ENCODE data around the gene AP3D1.

Gene AP3D1

GRCh38 chr19:2181633-2181997 is 30.2 kb upstream of the AP3D1 start:
- FAIRE-seq (no peak), DNase-seq (ENCODE audit: low spot score) (no peak)

- DNase-seq (ENCODE audit: low spot score) = no peak
These were observed 29.7 kb upstream of the AP3D1 start for GRCh38 chr19:2180881-2181632.

DNA sequence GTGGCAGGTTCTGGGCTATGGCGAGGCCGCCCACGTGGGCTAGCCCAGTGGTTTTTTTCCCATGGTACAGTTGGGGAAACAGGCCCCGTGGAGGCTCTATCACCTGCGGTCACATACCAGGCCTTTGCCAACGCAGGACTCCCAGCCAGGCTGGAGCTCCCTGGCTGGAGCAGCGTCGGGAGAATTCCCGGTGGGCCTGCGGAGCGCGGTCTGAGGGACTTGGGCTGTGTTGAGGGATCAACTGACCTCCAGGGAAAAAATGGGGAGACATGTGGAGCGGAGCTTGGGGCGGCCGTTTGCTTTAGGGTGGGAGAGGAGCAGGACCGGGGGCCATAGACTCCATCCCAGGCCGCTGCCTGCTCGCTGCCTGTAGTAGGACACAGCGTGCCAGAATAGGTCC is 28.7 kb upstream of the AP3D1 start:
- FAIRE-seq (no peak), DNase-seq (ENCODE audit: low spot score) (no peak)

More at GRCh38 chr19:2180881-2181632, 29.7 kb upstream of the AP3D1 start:
- FAIRE-seq = no peak

DNA sequence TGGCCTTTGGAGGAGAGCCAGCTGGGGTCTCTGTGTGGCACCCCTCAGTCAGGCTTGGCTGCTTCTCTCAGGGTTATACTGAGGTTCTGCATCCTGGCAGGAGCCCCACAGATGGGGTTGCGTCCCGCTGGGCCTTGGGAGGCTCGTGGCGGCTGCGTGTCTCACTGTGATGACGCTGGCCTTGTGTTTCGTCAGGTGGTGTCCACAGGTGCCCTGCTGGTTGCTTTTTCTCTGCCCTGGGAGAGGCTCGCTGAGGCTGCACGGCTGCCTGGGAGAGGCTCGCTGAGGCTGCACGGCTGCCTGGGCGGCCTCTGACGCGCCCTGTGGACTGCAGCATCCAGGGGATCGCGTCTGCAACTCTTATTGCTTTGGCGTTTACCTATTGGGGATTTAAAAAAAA is 27.7 kb upstream of the AP3D1 start:
- DNase-seq (ENCODE audit: low spot score) (no peak), FAIRE-seq (no peak)

- FAIRE-seq = no peak
These were observed 25.1 kb upstream of the AP3D1 start for GRCh38 chr19:2176337-2176994.

GRCh38 chr19:2175742-2176141 is 24.4 kb upstream of the AP3D1 start:
- no peak for FAIRE-seq
- DNase-seq (ENCODE audit: low spot score) = no peak

More at GRCh38 chr19:2176337-2176994, 25.1 kb upstream of the AP3D1 start:
- DNase-seq (ENCODE audit: low spot score) = no peak

- no peak for FAIRE-seq
- no peak for DNase-seq (ENCODE audit: low spot score)
These were observed 22.6 kb upstream of the AP3D1 start for GRCh38 chr19:2173767-2174577.

DNA sequence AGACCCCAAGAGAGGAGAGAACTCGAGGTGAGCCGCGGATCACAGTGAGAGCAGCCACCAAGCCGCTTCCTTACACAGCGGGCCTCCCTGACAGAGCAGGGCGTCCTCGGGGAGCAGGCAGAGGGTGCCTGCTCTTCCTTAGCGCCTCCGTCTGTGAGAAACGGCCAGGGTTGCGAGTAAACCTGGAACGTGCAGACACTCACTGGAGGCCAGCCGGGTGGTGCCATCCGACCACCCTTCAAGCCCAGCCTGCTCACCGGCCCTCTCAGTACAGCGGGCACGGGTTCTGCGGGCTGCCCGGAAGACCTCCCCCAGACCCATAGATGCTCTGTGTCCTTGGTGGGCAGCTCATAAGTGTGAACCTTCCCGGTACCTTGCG is 22.0 kb upstream of the AP3D1 start:
- no peak for FAIRE-seq

GRCh38 chr19:2171349-2172145 is 20.2 kb upstream of the AP3D1 start:
- FAIRE-seq = no peak

More for the DNA sequence above, 22.0 kb upstream of the AP3D1 start:
- DNase-seq (ENCODE audit: low spot score) = no peak

GRCh38 chr19:2170987-2171348 is 19.6 kb upstream of the AP3D1 start:
- FAIRE-seq (no peak), DNase-seq (ENCODE audit: low spot score) (no peak)

More at GRCh38 chr19:2171349-2172145, 20.2 kb upstream of the AP3D1 start:
- DNase-seq (ENCODE audit: low spot score) = no peak

DNA sequence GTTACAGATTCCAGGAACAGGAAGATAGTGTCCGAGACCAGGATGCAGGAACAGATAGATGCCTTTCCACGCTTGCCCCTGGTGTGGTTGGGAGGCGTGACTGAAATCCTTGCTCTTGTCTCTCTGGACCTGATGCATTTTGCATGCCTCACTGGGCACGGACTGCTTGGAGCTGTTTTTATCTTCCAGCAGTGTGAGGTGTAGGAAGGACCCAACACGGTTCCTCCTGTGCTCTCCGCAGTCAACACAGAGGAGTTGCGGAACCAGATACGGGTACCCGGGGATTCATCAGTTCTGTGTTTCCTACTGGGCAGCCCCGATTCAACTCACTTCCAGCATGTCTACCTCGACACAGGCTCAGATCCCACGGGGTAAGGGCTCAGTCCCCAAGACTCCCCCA is 18.9 kb upstream of the AP3D1 start:
- no peak for FAIRE-seq

GRCh38 chr19:2168619-2169424 is 17.5 kb upstream of the AP3D1 start:
- FAIRE-seq (no peak), DNase-seq (ENCODE audit: low spot score) (peak; percentile 88)

More for the DNA sequence above, 18.9 kb upstream of the AP3D1 start:
- DNase-seq (ENCODE audit: low spot score) = no peak

DNA sequence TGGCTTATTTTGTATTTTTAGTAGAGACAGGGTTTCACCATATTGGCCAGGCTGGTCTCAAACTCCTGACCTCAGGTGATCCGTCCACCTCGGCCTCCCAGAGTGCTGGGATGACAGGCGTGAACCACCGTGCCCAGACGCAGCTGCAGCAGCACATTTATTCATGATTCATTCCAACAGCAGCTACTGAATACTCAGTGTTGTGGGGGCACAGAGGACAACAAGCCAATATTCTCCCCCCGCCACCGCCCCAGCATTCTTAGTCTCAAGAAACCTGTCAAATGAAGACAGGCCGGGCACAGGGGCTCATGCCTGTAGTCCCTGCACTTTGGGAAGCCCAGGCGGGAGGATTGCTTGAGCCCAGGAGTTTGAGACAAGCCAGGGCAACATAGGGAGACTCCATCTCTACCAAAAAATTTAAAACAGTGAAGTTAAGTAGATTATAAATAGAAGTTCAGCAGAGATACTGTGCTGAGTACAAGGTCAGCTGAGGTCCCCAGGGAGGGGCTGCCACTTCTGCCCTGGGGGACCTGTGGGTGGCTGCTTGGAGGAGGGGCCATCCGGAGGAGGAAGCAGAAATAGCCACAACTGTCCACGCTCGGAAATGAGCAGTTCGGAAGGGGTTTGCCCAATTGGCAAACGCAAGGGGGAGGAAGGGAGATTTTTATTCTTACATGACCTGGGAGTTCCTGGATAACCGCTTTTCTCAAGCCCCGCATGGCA is 16.7 kb upstream of the AP3D1 start:
- DNase-seq (ENCODE audit: low spot score) (no peak), FAIRE-seq (no peak)

- DNase-seq (ENCODE audit: low spot score) (no peak), FAIRE-seq (no peak)
These were observed 15.7 kb upstream of the AP3D1 start for GRCh38 chr19:2166741-2167738.

DNA sequence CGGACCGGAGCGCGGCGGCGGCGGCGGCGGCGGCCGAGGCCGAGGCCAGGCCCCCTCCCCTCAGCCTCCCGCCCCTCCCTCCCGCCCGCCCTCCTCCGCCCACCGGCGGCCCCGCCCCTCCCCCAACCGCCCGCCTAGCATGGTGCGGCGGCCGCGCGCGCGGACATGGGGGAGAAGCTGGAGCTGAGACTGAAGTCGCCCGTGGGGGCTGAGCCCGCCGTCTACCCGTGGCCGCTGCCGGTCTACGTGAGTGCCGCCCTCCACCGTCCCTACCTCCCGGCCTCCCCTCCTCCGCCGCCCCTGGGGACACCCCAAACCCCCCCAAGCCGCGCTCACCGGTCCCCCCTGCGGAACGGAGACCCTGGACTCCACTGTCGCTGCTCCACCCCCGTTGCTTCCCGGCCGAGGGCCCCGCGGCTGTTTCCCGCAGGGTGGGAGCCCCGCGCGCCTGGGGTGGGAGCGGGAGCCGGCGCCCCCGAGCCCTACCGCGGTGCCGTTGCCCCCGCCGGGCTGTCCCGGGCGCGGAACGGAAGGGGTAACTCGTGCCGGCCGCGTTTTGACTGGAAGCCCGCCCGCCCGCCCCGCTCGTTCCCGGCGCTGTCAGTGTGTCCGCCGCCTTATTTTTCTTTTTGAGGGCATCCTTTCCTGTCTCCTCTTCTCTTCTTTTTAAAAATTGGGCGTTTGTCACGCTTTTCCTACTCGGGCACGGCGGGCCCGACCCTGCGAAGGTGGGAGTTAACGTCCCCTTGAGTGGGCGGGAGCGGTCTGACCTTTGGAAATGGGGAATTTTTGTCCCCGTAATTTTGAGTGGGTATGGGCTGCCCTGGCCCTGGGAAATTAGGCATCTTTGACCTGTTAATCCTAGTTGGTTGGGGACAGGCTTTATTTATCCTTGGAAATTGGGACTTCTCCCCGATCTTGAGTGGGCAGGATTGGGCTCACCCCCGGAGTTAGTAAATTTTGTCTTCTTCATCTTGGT is 12.9 kb upstream of the AP3D1 start:
- DNase-seq (ENCODE audit: low spot score) (no peak), FAIRE-seq (no peak)

DNA sequence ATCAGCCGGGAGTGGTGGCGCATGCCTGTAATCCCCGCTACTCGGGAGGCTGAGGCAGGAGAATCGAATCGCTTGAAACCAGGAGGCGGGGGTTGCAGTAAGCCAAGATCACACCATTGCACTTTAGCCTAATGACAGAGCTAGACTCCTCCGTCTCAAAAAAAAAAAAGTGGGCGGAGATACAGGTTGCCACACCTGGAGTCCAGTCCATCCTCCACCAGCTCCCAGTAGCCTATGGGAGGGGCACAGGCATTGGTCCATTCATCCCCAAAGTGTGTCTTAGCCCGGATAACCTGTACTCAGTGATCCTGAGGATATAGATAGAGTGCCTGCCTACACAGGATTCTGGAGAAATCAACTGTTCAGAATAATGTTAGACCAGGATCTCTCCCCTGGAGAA is 9.0 kb upstream of the AP3D1 start:
- DNase-seq (ENCODE audit: low spot score) (no peak), FAIRE-seq (no peak)

- FAIRE-seq (no peak), DNase-seq (ENCODE audit: low spot score) (no peak)
These were observed 6.1 kb upstream of the AP3D1 start for GRCh38 chr19:2157452-2157851.
